GM12878 (cell line): ENCODE results near the gene CFAP74. TPM values are rescaled to one million over a fixed set of nuclear protein-coding genes. Genes with fewer than 3 reads are reported as not detected.

ENCODE experiments used
- ATAC-seq: fragments of 200-7000 bp; cut with Tn5 transposase; 3 replicates; pipeline ENCODE4 v1.9.1; 2020; ENCODE audit warnings: mild to moderate bottlenecking, moderate library complexity
- BruUV-seq: library from RNA; stranded (reverse); fragments of 400-500 nt; replicated peaks from 2 replicates; lab custom pipeline; 2021; lab: Mats Ljungman, UMichigan
- CTCF ChIA-PET: fragments of 300-600 bp; sonication (Branson Sonifier 250); formaldehyde crosslinking; extraction: SDS; loops from one replicate; lab custom pipeline; 2021; ENCODE audit warnings: inconsistent platforms; lab: Yijun Ruan, JAX
- POLR2A ChIA-PET: fragments of 350-600 bp; formaldehyde crosslinking; extraction: SDS; loops from one replicate; lab custom pipeline; 2021; ENCODE audit warnings: inconsistent platforms; lab: Charles Lee
- RAD21 ChIA-PET: fragments of 300-600 bp; sonication (Branson Sonifier 250); formaldehyde crosslinking; loops from one replicate; lab custom pipeline; 2023; ENCODE audit warnings: antibody characterized with exemption; ENCODE audit not compliant: unreplicated experiment; lab: Charles Lee
- SMC1A ChIA-PET: fragments of 300-600 bp; sonication (Branson Sonifier 250); formaldehyde crosslinking; loops from one replicate; lab custom pipeline; 2023; ENCODE audit not compliant: unreplicated experiment, uncharacterized antibody; lab: Charles Lee
- DNase-seq: peaks from one replicate; pipeline ENCODE4 v3.0.0-alpha.2; 2011; ENCODE audit warnings: low read depth, low spot score
- FAIRE-seq: peaks from 3 replicates; lab custom pipeline; 2011; peaks lifted over from hg19 to GRCh38; lab: Jason Lieb, UNC
- H2AFZ ChIP-seq: 2 replicates; pipeline ENCODE4 v1.6.0; 2011; ENCODE audit warnings: low read depth, low read length, control low read depth; ENCODE audit not compliant: control insufficient read depth
- H3K27ac ChIP-seq: 2 replicates; pipeline ENCODE4 v1.5.1; 2011; ENCODE audit warnings: control low read depth; ENCODE audit not compliant: control insufficient read depth, insufficient read depth
- H3K27me3 ChIP-seq, 2 experiments: replicated peaks in 1 of 2; 2 replicates each; pipeline versions ENCODE4 v1.6.0 to v1.6.1; 2011; ENCODE audit warnings: low read length in 1 of 2; ENCODE audit not compliant: control insufficient read depth in 2 of 2, insufficient read depth in 2 of 2
- H3K36me3 ChIP-seq, 2 experiments: 2 replicates each; pipeline ENCODE4 v1.5.1; 2011; ENCODE audit warnings: low read length in 1 of 2; ENCODE audit not compliant: control insufficient read depth in 2 of 2, insufficient read depth in 2 of 2
- H3K4me1 ChIP-seq: 2 replicates; pipeline ENCODE4 v1.6.1; 2011; ENCODE audit warnings: mild to moderate bottlenecking, low read length, moderate library complexity, mixed read lengths; ENCODE audit not compliant: control insufficient read depth, insufficient read depth
- H3K4me2 ChIP-seq: 2 replicates; pipeline ENCODE4 v1.6.0; 2011; ENCODE audit warnings: control low read depth; ENCODE audit not compliant: control insufficient read depth, insufficient read depth
- H3K4me3 ChIP-seq: fragments of 200-600 bp; sonication (generic); 2 replicates; pipeline ENCODE4 v1.5.1; 2016
- H3K79me2 ChIP-seq: 2 replicates; pipeline ENCODE4 v1.6.0; 2011; ENCODE audit warnings: low read length; ENCODE audit not compliant: control insufficient read depth, insufficient read depth
- H3K9ac ChIP-seq: 2 replicates; pipeline ENCODE4 v1.8.0; 2011; ENCODE audit warnings: low read length, control low read depth, mixed read lengths; ENCODE audit not compliant: control insufficient read depth, insufficient read depth
- H3K9me3 ChIP-seq: replicated peaks from 3 replicates; pipeline ENCODE4 v1.5.1; 2011; ENCODE audit warnings: mild to moderate bottlenecking, low read length; ENCODE audit not compliant: control insufficient read depth, insufficient read depth
- H4K20me1 ChIP-seq: 2 replicates; pipeline ENCODE4 v1.6.0; 2011; ENCODE audit not compliant: control insufficient read depth, insufficient read depth
- E2F4 ChIP-seq: IDR thresholded peaks from 2 replicates; pipeline ENCODE4 v1.6.1; 2012; ENCODE audit warnings: low read depth, low read length, improper control_type of control experiment
- E4F1 ChIP-seq: fragments of 450-650 bp; IDR thresholded peaks from 2 replicates; pipeline ENCODE4 v1.6.1; 2018; ENCODE audit warnings: borderline replicate concordance, mild to moderate bottlenecking; ENCODE audit not compliant: partially characterized antibody
- IKZF2 ChIP-seq, 2 experiments: fragments of 450-650 bp; IDR thresholded peaks; 2 replicates each; pipeline ENCODE4 v1.6.1; 2017; ENCODE audit warnings: mild to moderate bottlenecking in 2 of 2, moderate library complexity in 2 of 2
- WGBS: methylation state at CpG from one replicate; pipeline ENCODE4 v1.1.6; 2016; ENCODE audit warnings: low lambda C conversion rate; ENCODE audit not compliant: insufficient replicate concordance, insufficient coverage; ENCODE audit errors: missing lambda C conversion rate; 5-methylcytosine and 5-hydroxymethylcytosine counted together
- in situ Hi-C: fragments of 300-500 bp; cut with MboI; formaldehyde crosslinking; loops from 9 replicates; pipeline ENCODE4 v1.14.3; 2018; ENCODE audit warnings: mixed read lengths
- intact Hi-C: fragments of 100-400 bp; cut with micrococcal nuclease; formaldehyde crosslinking; loops from one replicate; pipeline ENCODE4 v1.14.2; 2022; ENCODE audit not compliant: unreplicated experiment
- polyA plus RNA-seq, 11 experiments: library from polyadenylated mRNA; depleted of rRNA in 4 of 11; unstranded in 6 of 11; stranded (reverse) in 5 of 11; fragments of >200 nt; fragmentation: Nextera tagmentation in 4 of 11; fragmentation: Illumina TruSeq in 1 of 11; extraction: Ambion mirVana in 4 of 11; extraction: Trizol in 1 of 11; gene quantifications; 1 replicate in 1 of 11; 2 replicates in 10 of 11; pipeline versions ENCODE4 v1.2.1 to v1.2.3, GENCODE V29; 2011 to 2016; ENCODE audit warnings: inconsistent platforms in 2 of 11, missing spikeins in 2 of 11, low read depth in 1 of 11
- total RNA-seq, 4 experiments: library from RNA; depleted of rRNA in 3 of 4; stranded (reverse); fragments of >200 nt in 3 of 4; fragmentation: Illumina TruSeq in 1 of 4; extraction: Trizol in 1 of 4; gene quantifications; 2 replicates each; pipeline versions ENCODE4 v1.2.1 to v1.2.3, GENCODE V29; 2013 to 2021

CFAP74 gene
- total and polyA plus RNA-seq, 10 of the 15 experiments (the other 5 are each of a cell fraction or from before 2014, with no cell fraction given): 0.01 TPM; not detected in 9

GRCh38 chr1:2004856-2005255, 1.3 kb upstream of the CFAP74 start:
- TF ChIP-seq E4F1 (no peak), IKZF2 (IDR thresholded peaks at IDR 0.05) (no peak), E2F4 (no peak)
- TF ChIP-seq, all 136 proteins: peak for 0
- H3K4me3 ChIP-seq: no peak overlapping the region
- no peaks in the 10 kb centered on the region for H4K20me1 ChIP-seq
- in situ Hi-C loops: no loop called here
- ChIA-PET CTCF (no interaction called here), RAD21 (no interaction called here), SMC1A (no interaction called here), POLR2A (no interaction called here)
- no peaks in the 10 kb centered on the region for H3K4me1 ChIP-seq
- ATAC-seq (no peak), FAIRE-seq (no peak), DNase-seq (no peak)
- 43% methylated on average over 20 of the region's 21 CpGs for WGBS
- no peaks in the 10 kb centered on the region; a peak in 1 of 4 replicates for H3K27me3 ChIP-seq
- H3K4me2 ChIP-seq: no peak overlapping the region
- H3K9ac ChIP-seq: no peak overlapping the region
- no peaks in the 10 kb centered on the region for H3K36me3 ChIP-seq
- no peak overlapping the region for H3K27ac ChIP-seq
- H2AFZ ChIP-seq: no peak overlapping the region
- H3K9me3 ChIP-seq: no peaks in the 10 kb centered on the region
- no TSS peak for BruUV-seq
- intact Hi-C loops: no loop called here
- no peaks in the 10 kb centered on the region for H3K79me2 ChIP-seq
